Activated naive CD4-positive, alpha-beta T cell treated with anti-CD3 and anti-CD28 coated beads for 36 hours (primary cell): ENCODE data around the gene MFAP4. TPM values are rescaled to one million over a fixed set of nuclear protein-coding genes. Genes with fewer than 3 reads are reported as not detected.

Source experiments
- CTCF ChIA-PET: fragments of 350-600 bp; sonication (Branson Sonifier 250); formaldehyde crosslinking; loops from one replicate; lab custom pipeline; 2021; ENCODE audit warnings: antibody characterized with exemption; lab: Charles Lee
- DNase-seq: peaks from one replicate; pipeline ENCODE4 v3.0.0-alpha.2; 2020
- H3K27ac Mint-ChIP-seq: one replicate; pipeline ENCODE4 v1.8.0; 2021; ENCODE audit warnings: mild to moderate bottlenecking, mixed read lengths
- H3K27me3 Mint-ChIP-seq: one replicate; pipeline ENCODE4 v1.8.0; 2021; ENCODE audit warnings: low read depth, mixed read lengths
- H3K36me3 Mint-ChIP-seq: one replicate; pipeline ENCODE4 v1.8.0; 2021; ENCODE audit warnings: low read depth, mixed read lengths
- H3K4me1 Mint-ChIP-seq: one replicate; pipeline ENCODE4 v1.8.0; 2021; ENCODE audit warnings: low read depth, mixed read lengths
- H3K4me3 Mint-ChIP-seq: one replicate; pipeline ENCODE4 v1.8.0; 2021; ENCODE audit warnings: mild to moderate bottlenecking, moderate library complexity, mixed read lengths
- H3K9me3 Mint-ChIP-seq: one replicate; pipeline ENCODE4 v1.8.0; 2021; ENCODE audit warnings: mixed read lengths
- intact Hi-C: fragments of 100-400 bp; cut with micrococcal nuclease; formaldehyde crosslinking; loops from one replicate; pipeline ENCODE4 v1.15.1; 2023
- total RNA-seq, 2 experiments: library from RNA; stranded (reverse); gene quantifications; one replicate each; pipeline ENCODE4 v1.2.3, GENCODE V29; 2021

The MFAP4 gene
- total RNA-seq, 2 experiments from 2014 or later = not detected

GRCh38 chr17:19415806-19416775, 29.1 kb upstream of the MFAP4 start:
- Mint-ChIP-seq H3K9me3 (no peaks in the 10 kb centered on the region), H3K27ac (no peak overlapping the region), H3K4me1 (peaks cover 12% of the 10 kb centered on the region), H3K36me3 (no peaks in the 10 kb centered on the region), H3K4me3 (no peak overlapping the region), H3K27me3 (no peaks in the 10 kb centered on the region)
- CTCF ChIA-PET = interaction anchor here (0.7 kb wide), 1 partner anchor 1901 kb away, joined by 3 read pairs; no protein-coding TSS in a partner anchor
- intact Hi-C loops = no loop called here
- no peak for DNase-seq

- no peaks in the 10 kb centered on the region for H3K9me3 Mint-ChIP-seq
- CTCF ChIA-PET = no interaction called here
- H3K27ac Mint-ChIP-seq = no peak overlapping the region
- H3K4me1 Mint-ChIP-seq = peaks cover 12% of the 10 kb centered on the region
- H3K27me3 Mint-ChIP-seq = no peaks in the 10 kb centered on the region
- intact Hi-C loops = no loop called here
- H3K36me3 Mint-ChIP-seq = no peaks in the 10 kb centered on the region
- no peak for DNase-seq
- H3K4me3 Mint-ChIP-seq = no peak overlapping the region
Observed at GRCh38 chr17:19415311-19415710, 28.3 kb upstream of the MFAP4 start.

- no peaks in the 10 kb centered on the region for H3K9me3 Mint-ChIP-seq
- H3K27me3 Mint-ChIP-seq = no peaks in the 10 kb centered on the region
- CTCF ChIA-PET = no interaction called here
- DNase-seq = no peak
- H3K4me1 Mint-ChIP-seq = peaks cover 12% of the 10 kb centered on the region
- no peaks in the 10 kb centered on the region for H3K36me3 Mint-ChIP-seq
- H3K27ac Mint-ChIP-seq = no peak overlapping the region
- intact Hi-C loops = no loop called here
- H3K4me3 Mint-ChIP-seq = no peak overlapping the region
Observed at GRCh38 chr17:19414396-19415280, 27.6 kb upstream of the MFAP4 start.

GRCh38 chr17:19413761-19414160, 26.8 kb upstream of the MFAP4 start:
- Mint-ChIP-seq H3K27ac (no peak overlapping the region), H3K4me3 (no peak overlapping the region), H3K36me3 (no peaks in the 10 kb centered on the region), H3K4me1 (peaks cover 11% of the 10 kb centered on the region), H3K9me3 (no peaks in the 10 kb centered on the region), H3K27me3 (no peaks in the 10 kb centered on the region)
- DNase-seq = no peak
- intact Hi-C loops = no loop called here
- CTCF ChIA-PET = interaction anchor here (0.5 kb wide), 1 partner anchor 372 kb away, joined by 4 read pairs; no protein-coding TSS in a partner anchor

GRCh38 chr17:19412984-19413383, 26.0 kb upstream of the MFAP4 start:
- intact Hi-C loops = no loop called here
- CTCF ChIA-PET = no interaction called here
- Mint-ChIP-seq H3K27me3 (no peaks in the 10 kb centered on the region), H3K27ac (no peak overlapping the region), H3K9me3 (no peaks in the 10 kb centered on the region), H3K36me3 (no peaks in the 10 kb centered on the region), H3K4me1 (peaks cover 7% of the 10 kb centered on the region), H3K4me3 (no peak overlapping the region)
- no peak for DNase-seq

- Mint-ChIP-seq H3K27ac (no peak overlapping the region), H3K36me3 (no peaks in the 10 kb centered on the region), H3K4me3 (no peak overlapping the region), H3K9me3 (no peaks in the 10 kb centered on the region), H3K27me3 (no peaks in the 10 kb centered on the region), H3K4me1 (peaks cover 4% of the 10 kb centered on the region)
- CTCF ChIA-PET = no interaction called here
- intact Hi-C loops = no loop called here
- no peak for DNase-seq
Observed at GRCh38 chr17:19412510-19412909, 25.5 kb upstream of the MFAP4 start.

GRCh38 chr17:19411631-19412030, 24.6 kb upstream of the MFAP4 start:
- CTCF ChIA-PET = no interaction called here
- H3K27ac Mint-ChIP-seq = no peak overlapping the region

GRCh38 chr17:19410875-19411620, 24.1 kb upstream of the MFAP4 start, which contains the start of gene RNF112:
RNF112 (plus strand) TSS chr17:19411232; CDS start chr17:19411409, 177 bp downstream.
- intact Hi-C loops = no loop called here
- DNase-seq = no peak
- H3K4me3 Mint-ChIP-seq = no peak within 1 kb of the TSS
- H3K27ac Mint-ChIP-seq = no peak within 1 kb of the TSS
- H3K4me1 Mint-ChIP-seq = no peaks in the 10 kb centered on the region
- CTCF ChIA-PET = no interaction called here
- H3K27me3 Mint-ChIP-seq = no peaks in the 10 kb centered on the region
- H3K9me3 Mint-ChIP-seq = no peaks in the 10 kb centered on the region
- H3K36me3 Mint-ChIP-seq = no peaks in the 10 kb centered on the region

More at GRCh38 chr17:19411631-19412030, 24.6 kb upstream of the MFAP4 start:
- Mint-ChIP-seq H3K27me3 (no peaks in the 10 kb centered on the region), H3K9me3 (no peaks in the 10 kb centered on the region), H3K4me3 (no peak overlapping the region), H3K4me1 (no peaks in the 10 kb centered on the region), H3K36me3 (no peaks in the 10 kb centered on the region)
- no peak for DNase-seq
- intact Hi-C loops = no loop called here

GRCh38 chr17:19410091-19410490, 23.1 kb upstream of the MFAP4 start:
- Mint-ChIP-seq H3K4me1 (no peaks in the 10 kb centered on the region), H3K9me3 (no peaks in the 10 kb centered on the region), H3K4me3 (no peak overlapping the region), H3K36me3 (no peaks in the 10 kb centered on the region), H3K27me3 (no peaks in the 10 kb centered on the region), H3K27ac (no peak overlapping the region)
- intact Hi-C loops = no loop called here
- CTCF ChIA-PET = no interaction called here
- DNase-seq = no peak

- Mint-ChIP-seq H3K36me3 (no peaks in the 10 kb centered on the region), H3K4me3 (no peak overlapping the region), H3K4me1 (no peaks in the 10 kb centered on the region), H3K27ac (no peak overlapping the region), H3K9me3 (no peaks in the 10 kb centered on the region), H3K27me3 (no peaks in the 10 kb centered on the region)
- DNase-seq = peak; percentile 16
- intact Hi-C loops = no loop called here
- CTCF ChIA-PET = no interaction called here
Observed at GRCh38 chr17:19409509-19409908, 22.5 kb upstream of the MFAP4 start.

GRCh38 chr17:19409066-19409465, 22.1 kb upstream of the MFAP4 start:
- CTCF ChIA-PET = no interaction called here
- no peak for DNase-seq
- H3K27me3 Mint-ChIP-seq = no peaks in the 10 kb centered on the region
- no peaks in the 10 kb centered on the region for H3K9me3 Mint-ChIP-seq
- no peak overlapping the region for H3K27ac Mint-ChIP-seq
- no peak overlapping the region for H3K4me3 Mint-ChIP-seq
- H3K4me1 Mint-ChIP-seq = no peaks in the 10 kb centered on the region
- H3K36me3 Mint-ChIP-seq = no peaks in the 10 kb centered on the region
- intact Hi-C loops = no loop called here

GRCh38 chr17:19408346-19408710, 21.3 kb upstream of the MFAP4 start:
- Mint-ChIP-seq H3K27me3 (no peaks in the 10 kb centered on the region), H3K9me3 (no peaks in the 10 kb centered on the region), H3K4me3 (no peak overlapping the region), H3K36me3 (no peaks in the 10 kb centered on the region), H3K4me1 (no peaks in the 10 kb centered on the region), H3K27ac (no peak overlapping the region)
- DNase-seq = no peak
- intact Hi-C loops = no loop called here
- CTCF ChIA-PET = no interaction called here
